ENCODE results near the gene PFDN4. TPM values are rescaled to one million over a fixed set of nuclear protein-coding genes. Genes with fewer than 3 reads are reported as not detected.
A peak's percentile ranks its signal among the peaks of the same experiment; 100 is the strongest.

PFDN4 gene
- total RNA-seq, 1 experiment from 2014 or later: 61.8 TPM

DNA sequence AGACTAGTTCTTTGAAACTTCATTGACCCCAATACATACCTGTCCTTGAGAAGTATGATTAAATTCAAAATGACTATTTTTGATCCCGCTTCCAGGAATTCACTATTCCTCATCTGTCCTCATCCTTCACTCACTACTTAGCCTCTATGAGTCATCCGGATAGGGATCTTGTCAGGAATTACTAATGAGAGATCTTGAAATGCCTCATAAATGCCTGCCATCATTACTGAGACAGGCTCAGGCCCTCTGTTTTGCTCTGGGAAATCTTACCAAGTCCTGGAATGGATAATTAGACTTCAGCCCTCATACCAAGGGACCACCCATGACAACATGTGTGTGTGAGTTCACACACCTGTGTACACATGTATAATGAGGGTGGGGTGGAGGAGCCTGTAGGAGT, 31.3 kb upstream of the PFDN4 start:
- intact Hi-C loops (cut with micrococcal nuclease; ENCODE audit: unreplicated experiment): no loop called here
- peak overlapping the region; percentile 63 for H3K27ac Mint-ChIP-seq (ENCODE audit: unreplicated experiment)
- no peaks in the 10 kb centered on the region for H3K9me3 Mint-ChIP-seq (ENCODE audit: low read depth, unreplicated experiment)
- no peak for DNase-seq
- peaks cover 64% of the 10 kb centered on the region for H3K4me1 Mint-ChIP-seq (ENCODE audit: low read depth, unreplicated experiment)
- CTCF ChIA-PET: interaction anchor here (0.6 to 1.2 kb wide), 4 partner anchors 11 to 1908 kb away, joined by 3 to 4 read pairs (median 4); no protein-coding TSS in a partner anchor
- TF ChIP-seq, protein P1, sequence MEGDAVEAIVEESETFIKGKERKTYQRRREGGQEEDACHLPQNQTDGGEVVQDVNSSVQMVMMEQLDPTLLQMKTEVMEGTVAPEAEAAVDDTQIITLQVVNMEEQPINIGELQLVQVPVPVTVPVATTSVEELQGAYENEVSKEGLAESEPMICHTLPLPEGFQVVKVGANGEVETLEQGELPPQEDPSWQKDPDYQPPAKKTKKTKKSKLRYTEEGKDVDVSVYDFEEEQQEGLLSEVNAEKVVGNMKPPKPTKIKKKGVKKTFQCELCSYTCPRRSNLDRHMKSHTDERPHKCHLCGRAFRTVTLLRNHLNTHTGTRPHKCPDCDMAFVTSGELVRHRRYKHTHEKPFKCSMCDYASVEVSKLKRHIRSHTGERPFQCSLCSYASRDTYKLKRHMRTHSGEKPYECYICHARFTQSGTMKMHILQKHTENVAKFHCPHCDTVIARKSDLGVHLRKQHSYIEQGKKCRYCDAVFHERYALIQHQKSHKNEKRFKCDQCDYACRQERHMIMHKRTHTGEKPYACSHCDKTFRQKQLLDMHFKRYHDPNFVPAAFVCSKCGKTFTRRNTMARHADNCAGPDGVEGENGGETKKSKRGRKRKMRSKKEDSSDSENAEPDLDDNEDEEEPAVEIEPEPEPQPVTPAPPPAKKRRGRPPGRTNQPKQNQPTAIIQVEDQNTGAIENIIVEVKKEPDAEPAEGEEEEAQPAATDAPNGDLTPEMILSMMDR (IDR thresholded peaks at IDR 0.05; ENCODE audit: unreplicated experiment): no peak
- H3K36me3 Mint-ChIP-seq (ENCODE audit: insufficient read depth, unreplicated experiment): peaks cover 39% of the 10 kb centered on the region
- H3K4me3 Mint-ChIP-seq (ENCODE audit: low read depth, unreplicated experiment): no peak overlapping the region
- no TSS peak for BruUV-seq (replicated peaks)
- H3K27me3 Mint-ChIP-seq (ENCODE audit: unreplicated experiment): no peaks in the 10 kb centered on the region

DNA sequence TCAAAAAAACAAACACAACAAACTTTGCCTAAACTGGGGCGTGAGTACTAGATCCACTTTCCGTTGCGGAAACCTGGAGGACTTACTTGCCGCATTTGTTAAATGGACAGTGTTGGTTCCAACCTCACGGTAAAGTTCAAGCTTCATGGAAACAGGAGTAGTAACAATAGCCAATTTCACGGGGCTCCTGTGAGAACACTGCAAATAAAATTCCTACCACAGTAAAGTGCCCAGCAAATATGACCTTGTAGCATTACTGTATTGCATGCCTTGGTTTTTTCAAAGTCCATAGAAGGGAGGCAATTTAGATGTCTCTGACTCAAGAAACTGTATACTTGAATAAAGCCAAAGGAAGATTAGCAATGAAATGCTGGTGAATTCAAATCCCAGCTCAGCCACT, 30.5 kb upstream of the PFDN4 start:
- no peak overlapping the region for H3K4me3 Mint-ChIP-seq (ENCODE audit: low read depth, unreplicated experiment)
- H3K4me1 Mint-ChIP-seq (ENCODE audit: low read depth, unreplicated experiment): peaks cover 60% of the 10 kb centered on the region
- H3K36me3 Mint-ChIP-seq (ENCODE audit: insufficient read depth, unreplicated experiment): peaks cover 31% of the 10 kb centered on the region
- peak overlapping the region; percentile 46 for H3K27ac Mint-ChIP-seq (ENCODE audit: unreplicated experiment)
- BruUV-seq (replicated peaks): no TSS peak
- intact Hi-C loops (cut with micrococcal nuclease; ENCODE audit: unreplicated experiment): no loop called here
- CTCF ChIA-PET: interaction anchor here (1.8 kb wide), 1 partner anchor 45 kb away, joined by 4 read pairs; no protein-coding TSS in a partner anchor
- H3K9me3 Mint-ChIP-seq (ENCODE audit: low read depth, unreplicated experiment): no peaks in the 10 kb centered on the region
- TF ChIP-seq, protein P1 (IDR thresholded peaks at IDR 0.05; ENCODE audit: unreplicated experiment): no peak
- no peaks in the 10 kb centered on the region for H3K27me3 Mint-ChIP-seq (ENCODE audit: unreplicated experiment)
- DNase-seq: no peak

DNA sequence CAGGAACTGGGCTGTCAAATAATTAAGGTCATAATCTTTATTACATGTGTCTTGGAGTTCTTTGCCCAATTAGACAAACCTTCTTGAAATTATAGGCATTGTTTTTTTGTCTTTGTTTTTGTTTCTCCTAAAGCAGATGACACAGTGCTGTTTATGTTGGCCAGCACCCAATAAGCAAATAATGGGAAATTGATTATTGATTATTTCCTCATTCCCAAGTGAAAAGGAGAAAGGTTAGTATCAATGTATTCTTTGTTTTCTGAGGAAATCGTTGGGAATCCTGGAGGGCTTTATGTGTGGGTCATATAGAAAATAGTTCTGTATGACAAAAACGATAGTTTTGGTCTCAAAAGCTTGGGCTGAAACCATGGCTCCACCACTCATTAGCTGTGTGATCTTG, 29.6 kb upstream of the PFDN4 start:
- CTCF ChIA-PET: interaction anchor here (1.8 kb wide), 1 partner anchor 46 kb away, joined by 4 read pairs; no protein-coding TSS in a partner anchor

DNA sequence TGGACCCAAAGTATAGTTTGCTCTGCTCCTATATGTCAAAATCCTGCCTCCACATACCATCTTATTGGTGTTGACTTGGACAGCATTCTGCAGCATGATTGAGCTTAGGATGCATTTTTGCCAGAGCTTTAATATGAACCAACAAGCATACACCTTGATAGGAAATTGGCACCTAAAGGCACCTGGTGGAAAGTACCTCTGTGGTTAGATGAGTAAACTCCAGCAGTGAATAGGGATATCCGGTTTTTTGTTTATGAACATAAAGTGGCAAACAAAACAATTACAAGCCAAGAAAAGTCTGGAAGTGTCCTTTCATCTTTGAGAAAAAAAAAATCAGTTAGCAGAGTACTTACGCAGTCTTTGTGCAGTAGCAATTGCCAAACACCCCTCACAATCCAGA, 27.9 kb upstream of the PFDN4 start:
- peaks cover 72% of the 10 kb centered on the region for H3K4me1 Mint-ChIP-seq (ENCODE audit: low read depth, unreplicated experiment)
- TF ChIP-seq, protein P1 (IDR thresholded peaks at IDR 0.05; ENCODE audit: unreplicated experiment): no peak
- H3K9me3 Mint-ChIP-seq (ENCODE audit: low read depth, unreplicated experiment): no peaks in the 10 kb centered on the region
- no peak overlapping the region for H3K4me3 Mint-ChIP-seq (ENCODE audit: low read depth, unreplicated experiment)
- H3K27me3 Mint-ChIP-seq (ENCODE audit: unreplicated experiment): no peaks in the 10 kb centered on the region
- CTCF ChIA-PET: interaction anchor here (0.6 to 2.1 kb wide), 5 partner anchors 14 to 466 kb away, joined by 3 to 10 read pairs (median 3); no protein-coding TSS in a partner anchor
- intact Hi-C loops (cut with micrococcal nuclease; ENCODE audit: unreplicated experiment): no loop called here
- DNase-seq: no peak
- BruUV-seq (replicated peaks): no TSS peak
- peak overlapping the region; percentile 57 for H3K27ac Mint-ChIP-seq (ENCODE audit: unreplicated experiment)
- H3K36me3 Mint-ChIP-seq (ENCODE audit: insufficient read depth, unreplicated experiment): peaks cover 6% of the 10 kb centered on the region

More for the DNA sequence above, 29.6 kb upstream of the PFDN4 start:
- Mint-ChIP-seq H3K4me3 (ENCODE audit: low read depth, unreplicated experiment) (no peak overlapping the region), H3K36me3 (ENCODE audit: insufficient read depth, unreplicated experiment) (peaks cover 23% of the 10 kb centered on the region), H3K4me1 (ENCODE audit: low read depth, unreplicated experiment) (peaks cover 68% of the 10 kb centered on the region), H3K27me3 (ENCODE audit: unreplicated experiment) (no peaks in the 10 kb centered on the region), H3K9me3 (ENCODE audit: low read depth, unreplicated experiment) (no peaks in the 10 kb centered on the region), H3K27ac (ENCODE audit: unreplicated experiment) (peak overlapping the region; percentile 46)
- intact Hi-C loops (cut with micrococcal nuclease; ENCODE audit: unreplicated experiment): no loop called here
- TF ChIP-seq, protein P1 (IDR thresholded peaks at IDR 0.05; ENCODE audit: unreplicated experiment): no peak
- BruUV-seq (replicated peaks): no TSS peak
- no peak for DNase-seq
